HepG2 (cell line): ENCODE results near the gene SHC1. TPM values are rescaled to one million over a fixed set of nuclear protein-coding genes. Genes with fewer than 3 reads are reported as not detected.

Source experiments
- ASH2L ChIP-seq: fragments of 300-600, 200-600 bp; sonication (generic); IDR thresholded peaks from 2 replicates; pipeline ENCODE4 v1.7.0; 2017; ENCODE audit warnings: low read depth, mild to moderate bottlenecking, moderate library complexity, mixed read lengths, low read length; ENCODE audit not compliant: insufficient read length
- BHLHE40 ChIP-seq: IDR thresholded peaks from 2 replicates; pipeline ENCODE4 v1.6.1; 2011; ENCODE audit warnings: low read length, improper control_type of control experiment
- E2F1 ChIP-seq: sonication (generic); formaldehyde crosslinking; IDR thresholded peaks from 2 replicates; pipeline ENCODE4 v1.5.0; 2020; ENCODE audit warnings: missing genetic modification reagents
- MAFK ChIP-seq, 2 experiments: IDR thresholded peaks in 1 of 2; conservative IDR thresholded peaks in 1 of 2; 2 replicates each; pipeline ENCODE4 v1.6.1; 2011; ENCODE audit warnings: improper control_type of control experiment in 2 of 2, low read length in 2 of 2
- NCOA1 ChIP-seq: sonication (generic); formaldehyde crosslinking; IDR thresholded peaks from 2 replicates; pipeline ENCODE4 v1.9.0; 2021; ENCODE audit warnings: missing genetic modification reagents
- PAX8 ChIP-seq: sonication (generic); formaldehyde crosslinking; IDR thresholded peaks from 2 replicates; pipeline ENCODE4 v1.8.0; 2022; ENCODE audit warnings: mild to moderate bottlenecking, missing genetic modification reagents, borderline replicate concordance
- PAXIP1 ChIP-seq: sonication (generic); formaldehyde crosslinking; conservative IDR thresholded peaks from 2 replicates; pipeline ENCODE4 v1.4.0; 2020; ENCODE audit warnings: mild to moderate bottlenecking, missing genetic modification reagents, moderate library complexity
- RXRB ChIP-seq: IDR thresholded peaks from 2 replicates; pipeline ENCODE4 v1.6.1; 2016; ENCODE audit warnings: borderline replicate concordance, missing genetic modification reagents, missing compliant biosample characterization
- STAT6 ChIP-seq: sonication (generic); formaldehyde crosslinking; IDR thresholded peaks from 2 replicates; pipeline ENCODE4 v1.4.0; 2020; ENCODE audit warnings: missing genetic modification reagents, mild to moderate bottlenecking, borderline replicate concordance
- U2AF1 ChIP-seq: fragments of 200-400 bp; formaldehyde crosslinking; optimal IDR thresholded peaks from 2 replicates; pipeline ENCODE3; 2017; ENCODE audit warnings: mild to moderate bottlenecking, low read depth, low read length
- YEATS4 ChIP-seq: sonication (generic); formaldehyde crosslinking; IDR thresholded peaks from 2 replicates; pipeline ENCODE4 v1.4.0; 2020; ENCODE audit warnings: missing genetic modification reagents, borderline replicate concordance
- ZNF121 ChIP-seq: sonication (generic); formaldehyde crosslinking; IDR thresholded peaks from 2 replicates; pipeline ENCODE4 v1.5.0; 2020; ENCODE audit warnings: mild to moderate bottlenecking, missing genetic modification reagents
- ZNF260 ChIP-seq: sonication (generic); formaldehyde crosslinking; IDR thresholded peaks from 2 replicates; pipeline ENCODE4 v1.4.0; 2020; ENCODE audit warnings: missing genetic modification reagents, low read depth, mild to moderate bottlenecking, borderline replicate concordance
- ZNF552 ChIP-seq: sonication (generic); formaldehyde crosslinking; IDR thresholded peaks from 2 replicates; pipeline ENCODE4 v1.9.0; 2022; ENCODE audit warnings: missing genetic modification reagents, mild to moderate bottlenecking, borderline replicate concordance
- ZNF660 ChIP-seq: sonication (generic); formaldehyde crosslinking; IDR thresholded peaks from 2 replicates; pipeline ENCODE4 v1.5.1; 2020; ENCODE audit warnings: mild to moderate bottlenecking, low read depth, missing genetic modification reagents, borderline replicate concordance
- ZNF746 ChIP-seq: sonication (generic); formaldehyde crosslinking; IDR thresholded peaks from 2 replicates; pipeline ENCODE4 v1.8.0; 2022; ENCODE audit warnings: mild to moderate bottlenecking, missing genetic modification reagents
- ZNF792 ChIP-seq: IDR thresholded peaks from 2 replicates; pipeline ENCODE4 v1.6.1; 2016
- ZNF841 ChIP-seq: sonication (generic); formaldehyde crosslinking; IDR thresholded peaks from 2 replicates; pipeline ENCODE4 v1.8.1; 2023; ENCODE audit warnings: missing genetic modification reagents, borderline replicate concordance
- ZUFSP ChIP-seq: sonication (generic); formaldehyde crosslinking; IDR thresholded peaks from 2 replicates; pipeline ENCODE4 v1.9.0; 2021; ENCODE audit warnings: missing genetic modification reagents, mild to moderate bottlenecking, borderline replicate concordance
- polyA plus RNA-seq, 8 experiments: library from polyadenylated mRNA; depleted of rRNA in 3 of 8; stranded (reverse) in 7 of 8; unstranded in 1 of 8; fragments of >200 nt; fragmentation: Illumina TruSeq in 4 of 8; extraction: Trizol in 4 of 8; gene quantifications; 2 replicates each; pipeline versions ENCODE4 v1.2.1 to v1.2.3, GENCODE V29; 2011 to 2016; ENCODE audit warnings: low read depth in 4 of 8, missing spikeins in 1 of 8, mixed read lengths in 1 of 8; ENCODE audit not compliant: insufficient read depth in 1 of 8
- total RNA-seq, 5 experiments: library from RNA; depleted of rRNA; stranded (reverse); fragments of >200 nt; fragmentation: Illumina TruSeq; extraction: Trizol; gene quantifications; 2 replicates each; pipeline ENCODE4 v1.2.3, GENCODE V29; 2016; ENCODE audit warnings: low read depth in 1 of 5

SHC1 gene
- total and polyA plus RNA-seq, 2 of the 13 experiments (the other 11 are each of a cell fraction or from before 2014, with no cell fraction given), result 52.0 to 137 TPM

GRCh38 chr1:154937085-154937987 is 33.2 kb downstream of the SHC1 start (continued):
- no peak for TF ChIP-seq ZNF660 (CRISPR knock-in tag)
- TF ChIP-seq YEATS4 (CRISPR knock-in tag), result no peak
- no peak for TF ChIP-seq ZNF841 (CRISPR knock-in tag)
- no peak for TF ChIP-seq ZNF746 (CRISPR knock-in tag)
- TF ChIP-seq ZNF121 (CRISPR knock-in tag), result no peak; the same call in 1 of the 2 replicates
- no peak for TF ChIP-seq ZUFSP
- TF ChIP-seq STAT6 (CRISPR knock-in tag), result 0 out of 2 replicates have a peak, but pooled peaks have one; percentile 33
- 0 out of 2 replicates have a peak, but pooled peaks have one; percentile 1 for TF ChIP-seq NCOA1
- no peak for TF ChIP-seq RXRB (CRISPR knock-in tag)
- peak; percentile 87 for TF ChIP-seq BHLHE40
- no peak for TF ChIP-seq ZNF260
- no peak for TF ChIP-seq PAXIP1 (CRISPR knock-in tag)
- TF ChIP-seq ZNF792, result no peak
- TF ChIP-seq ZNF552 (CRISPR knock-in tag), result no peak
- TF ChIP-seq PAX8 (CRISPR knock-in tag), result no peak
- TF ChIP-seq ASH2L, result peak; percentile 84
- TF ChIP-seq U2AF1, result peak; percentile 64
- TF ChIP-seq E2F1 (CRISPR knock-in tag), result 0 out of 2 replicates have a peak, but pooled peaks have one; percentile 19
- TF ChIP-seq MAFK (conservative IDR thresholded peaks at IDR 0.05 in 1 of 2, IDR thresholded peaks at IDR 0.05 in 1 of 2; ENCODE audit: low read length in 2 of 2), result 0 out of 4 replicates have a peak, but pooled peaks have one; percentile 6 to 24
